Spleen (tissue), 11 donors: ENCODE results near the gene ALDH1L1. TPM values are rescaled to one million over a fixed set of nuclear protein-coding genes. Genes with fewer than 3 reads are reported as not detected.

Experiments
- DNase-seq: peaks from one replicate; pipeline ENCODE4 v3.0.0-alpha.2; 2020
- H3K27ac ChIP-seq, 8 donors: fragments of 200-600 bp; sonication (generic) in 7 of 8; 1 replicate in 4 of 8; 2 replicates in 4 of 8; pipeline versions ENCODE4 v1.5.0 to v1.8.0; 2016 to 2021; ENCODE audit warnings: inconsistent platforms in 4 of 8, mild to moderate bottlenecking in 4 of 8, moderate library complexity in 1 of 8
- H3K27me3 ChIP-seq, 7 donors: fragments of 200-600 bp; sonication (generic) in 6 of 7; replicated peaks in 1 of 7; 1 replicate in 4 of 7; 2 replicates in 3 of 7; pipeline versions ENCODE4 v1.5.0 to v1.8.0; 2016 to 2021; ENCODE audit warnings: inconsistent platforms in 3 of 7, mild to moderate bottlenecking in 1 of 7
- H3K36me3 ChIP-seq, 6 donors: fragments of 200-600 bp; sonication (generic) in 5 of 6; 1 replicate in 4 of 6; 2 replicates in 2 of 6; pipeline versions ENCODE4 v1.5.0 to v1.8.0; 2016 to 2021; ENCODE audit warnings: inconsistent platforms in 2 of 6
- H3K4me1 ChIP-seq, 6 donors: fragments of 200-600 bp; sonication (generic) in 5 of 6; 1 replicate in 3 of 6; 2 replicates in 3 of 6; pipeline versions ENCODE4 v1.5.0 to v1.8.0; 2016 to 2021; ENCODE audit warnings: inconsistent platforms in 3 of 6
- H3K4me3 ChIP-seq, 8 donors: fragments of 200-600 bp; sonication (generic) in 7 of 8; 1 replicate in 4 of 8; 2 replicates in 4 of 8; pipeline versions ENCODE4 v1.5.0 to v1.8.0; 2016 to 2021; ENCODE audit warnings: inconsistent platforms in 4 of 8, mild to moderate bottlenecking in 4 of 8, moderate library complexity in 2 of 8
- H3K9me3 ChIP-seq, 8 donors: fragments of 200-600 bp; sonication (generic) in 7 of 8; 1 replicate in 4 of 8; 2 replicates in 4 of 8; pipeline versions ENCODE4 v1.5.0 to v1.8.0; 2016 to 2021; ENCODE audit warnings: inconsistent platforms in 4 of 8
- POLR2A ChIP-seq, 3 donors: fragments of 450-650 bp; IDR thresholded peaks; one replicate each; pipeline ENCODE4 v1.5.1; 2017; ENCODE audit warnings: antibody characterized with exemption in 3 of 3, mild to moderate bottlenecking in 1 of 3
- POLR2AphosphoS5 ChIP-seq, 3 donors: sonication (generic); formaldehyde crosslinking; IDR thresholded peaks; one replicate each; pipeline ENCODE4 v1.5.1; 2017; ENCODE audit warnings: antibody characterized with exemption in 3 of 3
- WGBS, 5 donors: extraction: QIAGEN DNeasy Blood & Tissue Kit in 3 of 5; methylation state at CpG; one replicate each; pipeline versions ENCODE4 v1.1.5 to v1.1.7; 2013 to 2018; 5-methylcytosine and 5-hydroxymethylcytosine counted together
- intact Hi-C: fragments of 100-400 bp; cut with DNase I; formaldehyde crosslinking; loops from one replicate; pipeline ENCODE4 v1.15.0; 2023; ENCODE audit warnings: low total_unique reads
- polyA plus RNA-seq, 3 donors: library from polyadenylated mRNA; stranded (reverse); fragments of 200-250 nt; gene quantifications; one replicate each; pipeline ENCODE4 v1.2.1, GENCODE V29; 2013
- total RNA-seq, 7 donors: library from RNA; depleted of rRNA in 3 of 7; stranded (reverse); fragments of >200 nt in 3 of 7; fragmentation: NEBNext Ultra II Directional in 4 of 7; extraction: Animal tissue kit (Norgen Biotek cat#: 25700) in 4 of 7; gene quantifications; one replicate each; pipeline versions ENCODE4 v1.1.0 to v1.2.1, GENCODE V29; 2016 to 2021
- TF ChIP-seq, protein P1 (sequence below), 11 experiments: fragments of 200-600 bp in 7 of 11; fragments of 450-650 bp in 4 of 11; sonication (generic) in 4 of 11; IDR thresholded peaks in 8 of 11; conservative IDR thresholded peaks in 3 of 11; 1 replicate in 7 of 11; 2 replicates in 4 of 11; pipeline versions ENCODE4 v1.4.0 to v1.8.0; 2016 to 2021; ENCODE audit warnings: antibody characterized with exemption in 11 of 11, inconsistent platforms in 4 of 11, mild to moderate bottlenecking in 1 of 11
- donor health status: healthy with polysubstance abuse.
- donor health status: DM: no; HTN: no; CAD: no; lungs with moderate emphysema.
- donor health status: DM: no; HTN: no; CAD: no.
- donor health status: Bipolar disorder and iron deficiency.
- donor health status: healthy.
- donor health status: DM: no; HTN: no; CAD: no.
- donor health status: DM: yes; HTN: yes; CAD: no.

The ALDH1L1 gene
- total and polyA plus RNA-seq, 10 donors, result 0.09 to 1.3 (median 0.29) TPM; not detected in 3

DNA sequence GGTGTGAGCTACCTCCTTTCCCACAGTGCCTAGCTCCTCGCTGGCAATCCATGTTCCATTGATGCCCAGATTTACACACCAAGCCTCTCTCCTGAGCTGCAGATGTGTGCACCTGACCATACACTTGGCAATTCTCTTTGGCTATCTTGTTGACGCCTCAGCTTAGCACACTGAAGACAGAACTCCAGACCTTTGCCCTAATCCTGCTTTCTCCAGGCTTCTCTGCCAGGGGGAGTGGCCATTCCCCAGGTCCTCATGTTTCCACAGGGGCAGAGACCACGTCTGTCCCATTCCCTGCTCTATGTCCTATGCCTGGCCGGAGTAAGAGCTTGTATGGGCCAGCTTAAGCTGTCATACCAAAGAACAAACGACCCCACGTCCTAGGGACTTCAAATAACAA is 30.2 kb upstream of the ALDH1L1 start:
- H3K27ac ChIP-seq, result no peak overlapping the region
- 70 to 80% (median 72%) methylated on average over 6 of the region's 6 CpGs for WGBS, 5 donors

DNA sequence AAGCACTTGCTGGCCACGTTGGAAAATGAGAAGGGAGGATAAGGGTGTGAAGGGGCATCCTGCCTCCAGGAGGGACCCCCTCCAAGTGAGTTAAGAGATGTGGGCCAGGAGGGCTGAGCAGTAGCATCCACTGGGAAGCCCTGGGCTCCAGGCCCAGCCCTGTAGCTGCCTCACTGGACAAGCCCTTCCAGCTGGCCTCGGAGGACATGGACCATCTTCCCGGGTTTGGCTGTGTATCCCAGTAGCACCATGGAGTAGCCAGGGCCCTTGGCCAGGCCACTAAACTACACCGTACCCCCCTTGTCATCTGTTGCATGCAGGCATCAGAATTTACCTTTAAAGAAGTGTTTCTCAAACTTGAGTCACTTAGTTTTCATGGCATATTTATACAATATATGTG is 29.4 kb upstream of the ALDH1L1 start:
- Histone ChIP-seq H3K4me1 (peaks cover 0 to 19% (median 12%) of the 10 kb centered on the region in 6 donors), H3K27ac (no peak overlapping the region), H3K9me3 (no peaks in the 10 kb centered on the region), H3K36me3 (no peaks in the 10 kb centered on the region), H3K27me3 (peaks cover 0 to 73% (median 22%) of the 10 kb centered on the region in 7 donors), H3K4me3 (no peak overlapping the region)
- 72 to 87% (median 84%) methylated on average over 4 of the region's 4 CpGs for WGBS, 5 donors
- no peak for DNase-seq
- intact Hi-C loops, result no loop called here
- TF ChIP-seq POLR2AphosphoS5 (IDR thresholded peaks at IDR 0.05) (no peak), POLR2A (IDR thresholded peaks at IDR 0.05) (no peak)
- TF ChIP-seq, protein P1, sequence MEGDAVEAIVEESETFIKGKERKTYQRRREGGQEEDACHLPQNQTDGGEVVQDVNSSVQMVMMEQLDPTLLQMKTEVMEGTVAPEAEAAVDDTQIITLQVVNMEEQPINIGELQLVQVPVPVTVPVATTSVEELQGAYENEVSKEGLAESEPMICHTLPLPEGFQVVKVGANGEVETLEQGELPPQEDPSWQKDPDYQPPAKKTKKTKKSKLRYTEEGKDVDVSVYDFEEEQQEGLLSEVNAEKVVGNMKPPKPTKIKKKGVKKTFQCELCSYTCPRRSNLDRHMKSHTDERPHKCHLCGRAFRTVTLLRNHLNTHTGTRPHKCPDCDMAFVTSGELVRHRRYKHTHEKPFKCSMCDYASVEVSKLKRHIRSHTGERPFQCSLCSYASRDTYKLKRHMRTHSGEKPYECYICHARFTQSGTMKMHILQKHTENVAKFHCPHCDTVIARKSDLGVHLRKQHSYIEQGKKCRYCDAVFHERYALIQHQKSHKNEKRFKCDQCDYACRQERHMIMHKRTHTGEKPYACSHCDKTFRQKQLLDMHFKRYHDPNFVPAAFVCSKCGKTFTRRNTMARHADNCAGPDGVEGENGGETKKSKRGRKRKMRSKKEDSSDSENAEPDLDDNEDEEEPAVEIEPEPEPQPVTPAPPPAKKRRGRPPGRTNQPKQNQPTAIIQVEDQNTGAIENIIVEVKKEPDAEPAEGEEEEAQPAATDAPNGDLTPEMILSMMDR (IDR thresholded peaks at IDR 0.05 in 8 of 11, conservative IDR thresholded peaks at IDR 0.05 in 3 of 11), result no peak

More for the DNA sequence above, 30.2 kb upstream of the ALDH1L1 start:
- Histone ChIP-seq H3K4me3 (no peak overlapping the region), H3K4me1 (peaks cover 0 to 19% (median 12%) of the 10 kb centered on the region in 6 donors), H3K9me3 (no peaks in the 10 kb centered on the region), H3K36me3 (no peaks in the 10 kb centered on the region), H3K27me3 (peaks cover 0 to 76% (median 23%) of the 10 kb centered on the region in 7 donors)
- intact Hi-C loops, result no loop called here
- no peak for DNase-seq
- no peak for TF ChIP-seq POLR2AphosphoS5 (IDR thresholded peaks at IDR 0.05)
- TF ChIP-seq, protein P1 (IDR thresholded peaks at IDR 0.05 in 8 of 11, conservative IDR thresholded peaks at IDR 0.05 in 3 of 11), result no peak
- TF ChIP-seq POLR2A (IDR thresholded peaks at IDR 0.05), result no peak

DNA sequence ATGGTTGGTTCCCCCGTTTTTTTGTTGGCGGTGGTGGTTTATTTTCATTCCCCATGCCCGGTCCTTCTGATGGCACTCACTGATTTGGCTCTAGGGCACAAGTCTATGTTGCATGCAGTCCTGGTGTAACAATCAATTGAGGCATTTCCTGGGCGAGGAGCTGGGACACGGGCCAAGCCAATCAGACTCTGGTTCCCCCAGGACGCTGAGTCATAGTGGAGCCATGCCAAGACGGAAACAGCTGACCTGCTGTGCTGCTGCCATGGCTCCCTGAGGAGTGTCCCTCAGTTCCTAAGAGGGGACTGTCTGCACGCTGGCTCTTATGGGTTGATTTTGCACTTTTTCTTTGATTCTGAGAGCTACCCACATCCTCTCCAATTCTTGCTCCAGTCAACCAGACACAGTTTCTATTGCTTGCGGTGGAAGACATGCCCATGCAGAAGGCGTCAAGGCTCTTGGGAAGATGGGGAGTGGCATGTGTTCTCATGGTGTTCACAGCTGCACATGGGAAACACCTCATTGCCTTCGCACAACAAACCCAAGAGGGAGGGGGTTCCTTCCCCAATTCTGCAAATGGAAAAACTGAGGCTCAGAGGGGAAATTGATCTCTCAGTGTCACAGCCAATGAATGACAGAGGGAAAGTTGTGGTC is 28.3 kb upstream of the ALDH1L1 start:
- Histone ChIP-seq H3K9me3 (no peaks in the 10 kb centered on the region), H3K27ac (no peak overlapping the region), H3K27me3 (peaks cover 0 to 63% (median 18%) of the 10 kb centered on the region in 7 donors), H3K4me1 (peaks cover 0 to 14% (median 10%) of the 10 kb centered on the region in 6 donors), H3K4me3 (no peak overlapping the region), H3K36me3 (no peaks in the 10 kb centered on the region)
- intact Hi-C loops, result no loop called here
- no peak for DNase-seq
- TF ChIP-seq POLR2A (IDR thresholded peaks at IDR 0.05) (no peak), POLR2AphosphoS5 (IDR thresholded peaks at IDR 0.05) (peak in 2 of 3 donors; percentile 30 to 47)
- TF ChIP-seq, protein P1 (IDR thresholded peaks at IDR 0.05 in 8 of 11, conservative IDR thresholded peaks at IDR 0.05 in 3 of 11), result no peak
- 52 to 69% (median 62%) methylated on average over 11 of the region's 11 CpGs for WGBS, 5 donors

GRCh38 chr3:126208182-126208581 is 27.8 kb upstream of the ALDH1L1 start:
- intact Hi-C loops, result no loop called here
- TF ChIP-seq POLR2A (IDR thresholded peaks at IDR 0.05), result no peak
- no peak for TF ChIP-seq POLR2AphosphoS5 (IDR thresholded peaks at IDR 0.05)
- Histone ChIP-seq H3K9me3 (no peaks in the 10 kb centered on the region), H3K27ac (no peak overlapping the region), H3K4me1 (peaks cover 0 to 8% (median 5%) of the 10 kb centered on the region in 6 donors), H3K4me3 (no peak overlapping the region), H3K36me3 (no peaks in the 10 kb centered on the region), H3K27me3 (peaks cover 0 to 58% (median 12%) of the 10 kb centered on the region in 7 donors)
- WGBS, 5 donors, result 41 to 63% (median 53%) methylated on average over 2 of the region's 2 CpGs
- no peak for DNase-seq
